ENCODE results near the gene KCNJ6.
A peak's percentile ranks its signal among the peaks of the same experiment; 100 is the strongest.

The KCNJ6 gene

DNA sequence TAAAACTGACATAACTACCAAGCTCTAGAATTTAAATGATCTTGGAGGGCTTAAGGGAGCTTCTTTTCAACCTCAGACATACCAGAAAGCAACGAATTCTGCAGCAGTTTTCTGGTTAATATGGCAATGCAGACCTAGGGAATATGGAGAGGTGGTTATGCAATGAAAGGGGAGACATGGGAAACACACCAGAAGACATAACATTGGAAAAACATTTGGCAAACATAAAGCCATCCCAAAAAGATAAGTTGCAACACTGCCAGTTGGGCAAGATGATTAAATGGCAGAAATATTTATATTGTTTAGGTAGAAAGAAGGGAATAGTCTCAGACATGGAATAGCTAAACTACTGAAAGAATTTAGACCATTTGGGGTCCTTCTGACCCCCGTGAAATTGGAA lies 104.5 kb downstream of the KCNJ6 start:
- no peak for DNase-seq

DNA sequence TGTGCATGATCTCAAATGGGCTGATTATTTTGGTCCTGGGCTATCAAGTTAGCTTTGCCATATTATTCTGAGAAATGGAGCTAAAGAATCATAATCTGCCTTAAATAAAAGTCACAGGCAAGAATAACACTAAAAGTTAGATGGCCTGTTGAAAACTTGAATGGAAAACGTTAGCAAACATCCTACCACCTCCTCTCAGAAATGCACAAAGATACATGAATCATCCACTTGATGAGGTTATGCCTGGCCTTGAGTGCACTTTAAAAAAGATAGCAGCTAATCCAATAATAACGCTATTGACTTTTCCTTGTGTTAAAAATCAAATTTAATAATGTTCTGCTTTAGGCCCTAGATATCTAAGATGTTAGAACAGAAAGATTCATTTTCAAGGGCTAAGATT lies 108.0 kb downstream of the KCNJ6 start:
- DNase-seq: no peak

DNA sequence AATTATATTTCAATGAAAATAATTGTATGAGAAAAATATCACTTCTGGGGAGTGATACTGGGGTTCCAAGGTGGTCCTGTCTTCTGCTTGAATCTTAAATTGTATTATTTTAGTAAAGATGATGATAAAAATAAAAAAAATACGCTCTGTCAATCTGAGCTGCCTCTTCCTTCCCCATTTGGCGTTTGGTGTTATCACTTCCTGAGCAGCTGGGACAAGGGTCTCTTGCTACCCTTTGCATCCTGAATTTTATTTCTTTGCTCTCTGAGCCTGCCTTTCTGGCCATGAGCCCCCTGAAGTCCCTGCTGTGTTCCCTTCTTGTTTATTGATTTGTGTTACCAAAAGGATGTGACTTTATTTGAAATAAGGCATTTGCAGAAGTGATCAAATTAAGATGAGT lies 111.0 kb downstream of the KCNJ6 start:
- peak; percentile 14 for DNase-seq

- DNase-seq: no peak
Measured at GRCh38 chr21:37804001-37804400, 112.3 kb downstream of the KCNJ6 start.

GRCh38 chr21:37803101-37803651 lies 113.1 kb downstream of the KCNJ6 start:
- DNase-seq: no peak

DNA sequence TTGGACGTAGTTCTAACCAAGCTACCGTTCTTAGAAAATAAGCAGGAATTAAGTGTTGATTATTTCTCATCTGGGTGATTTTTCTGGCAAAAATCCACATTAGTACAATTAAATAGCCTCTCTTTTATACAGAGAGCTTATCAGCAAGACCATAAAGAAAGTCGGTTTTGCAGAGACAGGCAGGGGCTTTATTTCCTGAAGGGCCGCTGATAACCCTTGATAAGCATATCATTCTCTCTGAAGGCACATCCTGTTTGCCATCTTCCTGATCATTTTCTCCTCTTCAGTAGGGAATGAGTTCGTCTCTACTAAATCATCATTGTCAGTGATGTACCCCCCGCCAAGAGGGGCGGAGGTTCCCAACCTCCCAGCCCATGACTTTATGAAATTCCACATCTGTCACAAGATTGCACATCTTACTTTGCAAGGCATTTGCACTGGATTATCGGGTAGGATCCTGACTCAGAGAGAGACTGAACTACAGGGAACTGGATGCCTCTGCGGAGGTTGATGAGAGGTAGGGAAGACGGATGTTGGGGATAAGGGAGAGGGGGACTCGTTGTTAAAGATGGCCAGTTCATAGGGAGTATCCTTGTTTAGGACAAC lies 115.7 kb downstream of the KCNJ6 start:
- peak; percentile 85 for DNase-seq

DNA sequence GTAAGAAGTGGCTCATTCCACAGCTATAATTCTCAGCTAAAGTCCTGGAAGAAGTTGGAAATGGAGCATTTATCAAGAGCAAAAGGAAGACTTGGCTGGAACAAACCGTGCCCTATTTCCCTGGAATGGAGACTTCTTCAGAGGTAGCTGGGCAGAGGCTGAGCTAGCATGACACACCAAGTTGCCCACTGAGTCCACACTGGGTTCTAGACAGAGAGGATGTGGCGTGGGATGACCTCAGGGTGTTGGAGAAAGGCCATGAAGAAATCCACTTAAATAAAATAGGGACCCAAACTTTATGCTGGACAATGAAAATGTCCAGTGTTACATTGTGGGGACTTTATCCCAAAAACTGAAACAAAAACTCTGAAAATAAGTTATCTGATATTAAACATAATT lies 116.2 kb downstream of the KCNJ6 start:
- DNase-seq: peak; percentile 33

DNA sequence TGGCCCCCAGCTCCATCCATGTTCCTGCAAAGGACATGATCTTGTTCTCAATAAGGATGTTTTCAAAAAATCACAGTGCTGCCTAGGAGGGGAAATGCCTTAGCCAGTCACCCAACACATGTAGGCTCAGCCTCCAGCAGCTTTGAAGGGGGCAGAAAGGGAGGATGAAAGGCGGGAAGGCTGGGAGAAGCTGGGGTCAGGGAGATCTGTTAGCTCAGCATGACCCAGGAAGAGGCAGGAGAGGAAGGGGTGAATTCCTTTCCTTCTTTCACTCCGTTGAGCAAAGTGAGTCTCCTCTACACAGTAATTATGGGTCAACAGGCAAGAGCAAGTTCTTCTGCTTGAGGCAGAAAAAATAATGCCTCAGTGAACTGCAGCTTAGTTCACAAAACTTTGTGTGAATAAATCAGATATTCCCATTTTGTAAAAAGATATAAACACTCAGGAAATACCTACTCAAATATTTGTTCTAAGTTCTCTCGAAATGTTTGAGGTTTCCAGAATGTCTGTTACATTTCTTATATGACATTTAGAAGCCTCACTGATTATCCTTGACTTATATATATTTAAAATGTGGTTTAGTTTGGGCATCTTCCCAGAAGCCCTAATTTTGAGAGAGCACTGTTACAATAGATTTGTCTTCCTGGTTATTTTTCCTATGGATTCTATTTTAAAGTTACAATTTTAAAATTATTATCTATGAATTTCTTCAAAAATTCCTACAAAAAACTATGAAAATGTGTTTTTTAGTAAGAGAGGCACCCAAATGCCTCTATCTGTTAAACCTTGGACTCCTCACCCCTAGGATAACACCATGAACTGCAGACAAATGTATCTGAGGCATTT lies 116.8 kb downstream of the KCNJ6 start:
- DNase-seq: no peak

- peak; percentile 36 for DNase-seq
Measured at GRCh38 chr21:37797403-37797802, 118.9 kb downstream of the KCNJ6 start.

GRCh38 chr21:37796011-37796410 lies 120.2 kb downstream of the KCNJ6 start:
- DNase-seq: no peak

DNA sequence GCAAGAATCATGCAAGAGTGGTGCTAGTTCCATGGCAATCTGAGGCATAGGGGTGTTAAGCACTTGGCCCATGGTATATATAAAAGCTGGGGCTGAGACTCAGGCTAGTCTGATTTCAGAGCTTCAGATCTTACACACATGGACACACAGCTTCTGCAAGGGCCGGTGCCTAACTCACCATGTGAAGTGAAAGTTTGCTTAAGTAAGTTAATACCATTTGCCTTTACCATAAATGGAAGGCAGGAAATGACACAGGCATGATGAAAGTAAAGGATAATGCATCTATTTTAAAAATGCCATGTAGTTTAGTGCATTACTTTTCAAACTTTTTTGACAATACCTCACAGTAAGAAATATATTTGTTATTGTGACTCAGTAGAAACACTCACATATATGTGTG lies 122.6 kb downstream of the KCNJ6 start:
- no peak for DNase-seq

DNA sequence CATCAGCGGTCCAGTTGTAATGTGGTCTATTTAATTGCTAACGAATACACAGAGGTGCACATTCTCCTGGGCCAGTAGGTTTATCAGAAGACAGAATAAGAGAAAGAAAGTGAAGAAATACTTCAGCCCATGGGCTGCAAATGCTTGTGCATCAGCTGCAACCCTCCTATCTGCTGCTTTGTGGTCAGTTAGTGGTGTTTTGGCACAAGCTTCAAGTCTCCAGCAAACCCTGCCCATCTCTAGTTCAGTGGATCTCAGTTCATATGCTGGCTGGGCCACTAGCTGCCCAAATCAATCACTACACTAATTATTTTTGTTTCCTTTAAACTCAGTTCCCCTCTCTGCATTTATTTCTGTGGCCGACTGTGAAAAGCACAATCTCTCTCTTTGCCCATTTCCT lies 124.2 kb downstream of the KCNJ6 start:
- peak; percentile 23 for DNase-seq

DNA sequence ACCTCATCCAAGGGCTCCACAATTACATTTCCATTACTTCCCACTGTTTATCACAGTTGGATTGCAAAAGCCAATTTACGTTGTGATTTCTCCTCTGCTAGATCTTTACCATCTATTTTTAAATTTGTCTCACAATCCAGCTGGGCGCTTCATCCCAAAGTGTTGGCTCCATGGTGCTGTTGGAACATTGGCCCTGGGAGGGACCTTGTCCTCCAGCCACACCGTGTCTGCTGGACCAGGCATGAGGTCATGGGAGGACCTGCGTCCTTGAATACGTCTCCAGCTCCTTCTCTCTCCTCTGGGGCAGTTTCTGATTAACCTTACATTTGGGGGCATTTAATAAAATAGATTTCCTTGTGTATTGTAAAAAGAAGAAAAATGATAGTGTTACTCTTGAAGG lies 125.4 kb downstream of the KCNJ6 start:
- DNase-seq: no peak

GRCh38 chr21:37788503-37788902 lies 127.8 kb downstream of the KCNJ6 start:
- no peak for DNase-seq

DNA sequence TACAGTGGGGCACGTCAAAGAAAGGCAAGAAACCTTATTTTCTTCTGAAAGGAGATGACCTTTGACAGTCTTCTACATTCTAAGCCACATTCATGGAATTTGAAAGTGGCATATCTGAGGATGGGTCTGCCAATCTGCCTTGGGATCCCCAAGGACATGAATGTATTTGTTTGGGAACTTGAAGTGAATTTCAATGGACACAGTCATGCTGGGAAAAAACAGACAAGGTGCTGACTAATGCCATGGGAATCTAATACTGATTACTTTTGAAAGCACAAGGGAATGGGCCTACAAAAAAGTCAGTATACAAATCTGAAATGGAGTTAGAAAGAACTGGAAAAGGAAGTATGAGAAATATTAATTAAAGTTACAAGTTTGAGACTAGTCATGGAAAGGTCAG lies 128.8 kb downstream of the KCNJ6 start:
- no peak for DNase-seq

- DNase-seq: no peak
Measured at GRCh38 chr21:37784591-37785318, 131.5 kb downstream of the KCNJ6 start.

DNA sequence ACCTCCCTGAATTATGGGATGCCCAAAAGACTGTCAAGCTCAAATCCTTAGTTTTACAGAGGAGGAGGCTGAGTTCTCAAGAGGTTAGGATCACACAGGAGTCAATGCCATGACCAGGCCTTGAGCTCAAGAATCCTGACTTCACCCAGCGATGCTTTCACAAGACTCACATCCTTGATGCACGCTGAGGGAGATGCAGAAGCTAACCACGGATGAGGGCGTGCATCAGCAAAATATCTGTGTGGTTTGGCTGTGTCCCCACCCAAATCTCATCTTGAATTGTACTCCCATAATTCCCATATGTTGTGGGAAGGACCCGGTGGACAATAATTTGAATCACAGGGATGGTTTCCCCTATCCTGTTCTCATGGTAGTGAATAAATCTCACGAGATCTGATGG lies 133.2 kb downstream of the KCNJ6 start:
- no peak for DNase-seq

- DNase-seq: no peak
Measured at GRCh38 chr21:37780991-37781983, 135.0 kb downstream of the KCNJ6 start.

DNA sequence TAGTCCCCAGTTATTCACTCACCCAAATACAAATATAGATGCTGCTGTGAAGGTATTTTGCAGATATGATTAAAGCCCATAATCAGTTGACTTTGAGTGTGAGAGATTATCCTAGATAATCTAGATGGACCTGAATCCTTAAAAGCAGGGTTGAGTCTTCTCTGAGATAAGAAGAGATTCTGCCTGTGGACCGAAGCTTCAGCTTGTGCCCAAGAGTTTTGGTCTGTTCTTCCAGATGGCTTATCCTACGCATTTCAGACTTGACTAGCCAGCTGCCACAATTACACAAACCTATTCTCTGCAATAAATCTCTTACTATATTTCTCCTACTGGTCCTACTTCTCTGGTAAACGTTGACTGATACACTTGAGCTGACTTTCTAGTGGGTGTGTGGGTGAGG lies 145.1 kb downstream of the KCNJ6 start:
- no peak for DNase-seq

DNA sequence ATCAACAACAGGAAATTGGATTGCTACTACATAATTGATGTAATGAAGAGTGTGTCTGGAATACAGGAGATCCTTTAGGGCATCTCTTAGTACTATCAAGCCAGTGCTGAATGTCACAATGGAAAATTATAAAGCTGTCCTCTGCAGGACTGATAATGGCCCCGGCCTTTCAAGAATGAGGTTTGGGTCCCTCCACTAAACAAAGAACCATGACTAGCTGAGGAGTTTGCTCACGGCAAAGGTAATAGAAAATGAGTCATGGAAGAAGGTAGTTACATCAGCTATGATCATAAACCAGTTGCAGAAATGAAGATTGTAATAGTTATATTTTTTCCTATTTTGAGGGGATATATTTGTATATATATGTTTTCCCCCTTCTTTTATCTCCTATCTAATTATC lies 145.8 kb downstream of the KCNJ6 start:
- no peak for DNase-seq

GRCh38 chr21:37769656-37770055 lies 146.6 kb downstream of the KCNJ6 start:
- no peak for DNase-seq

DNA sequence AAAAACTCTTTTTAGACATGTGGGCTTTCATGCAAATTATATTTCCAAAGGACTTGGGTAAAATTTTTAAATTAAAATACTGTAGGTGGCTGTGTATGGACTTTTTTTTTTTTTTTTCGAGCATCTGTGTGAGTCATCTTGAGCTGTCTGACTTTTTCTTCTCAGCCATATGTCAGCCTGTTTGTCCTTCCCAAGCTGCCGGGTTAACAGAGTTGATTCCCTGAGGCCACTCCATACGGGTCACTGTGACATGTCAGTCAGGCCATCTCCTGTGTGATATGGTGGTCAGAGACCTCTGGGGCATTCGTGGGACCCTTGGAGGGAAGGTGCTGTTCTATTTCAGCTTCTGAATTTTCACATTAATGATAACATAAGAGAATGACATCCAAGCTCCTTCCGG lies 148.3 kb downstream of the KCNJ6 start:
- no peak for DNase-seq
